DOHH2 (cell line): ENCODE measurements around the gene NEUROD4.

ENCODE experiments used
- H3F3A ChIP-seq: fragments of 200-600 bp; sonication (generic), shearing (Covaris generic); 2 replicates; pipeline ENCODE4 v1.6.0; 2016; ENCODE audit warnings: antibody characterized with exemption, mild to moderate bottlenecking; ENCODE audit not compliant: control insufficient read depth, insufficient read depth
- H3K27ac ChIP-seq: fragments of 200-600 bp; sonication (generic); 2 replicates; pipeline ENCODE4 v1.5.1; 2014; ENCODE audit warnings: low read depth, mild to moderate bottlenecking, low read length, moderate library complexity
- H3K27me3 ChIP-seq: fragments of 200-600 bp; sonication (generic); 2 replicates; pipeline ENCODE4 v1.6.1; 2014; ENCODE audit warnings: mild to moderate bottlenecking, low read length, mixed read lengths; ENCODE audit not compliant: control insufficient read depth
- H3K36me3 ChIP-seq: fragments of 200-600 bp; sonication (generic); 2 replicates; pipeline ENCODE4 v1.6.1; 2014; ENCODE audit warnings: mild to moderate bottlenecking, low read length, moderate library complexity, mixed read lengths; ENCODE audit not compliant: control insufficient read depth
- H3K4me1 ChIP-seq: fragments of 200-600 bp; sonication (generic); 2 replicates; pipeline ENCODE4 v1.6.1; 2014; ENCODE audit warnings: mild to moderate bottlenecking, low read length, mixed read lengths; ENCODE audit not compliant: control insufficient read depth
- H3K4me2 ChIP-seq: fragments of 200-600 bp; sonication (generic); 2 replicates; pipeline ENCODE4 v1.6.0; 2014; ENCODE audit warnings: mild to moderate bottlenecking, low read length, moderate library complexity
- H3K4me3 ChIP-seq: fragments of 200-600 bp; sonication (generic); 2 replicates; pipeline ENCODE4 v1.5.1; 2014; ENCODE audit warnings: mild to moderate bottlenecking, low read length, mixed read lengths
- H3K79me2 ChIP-seq: fragments of 200-600 bp; sonication (generic); 2 replicates; pipeline ENCODE4 v1.6.1; 2014; ENCODE audit warnings: mild to moderate bottlenecking, low read length, mixed read lengths; ENCODE audit not compliant: control insufficient read depth
- H3K9me2 ChIP-seq: fragments of 200-600 bp; sonication (generic); replicated peaks from 2 replicates; pipeline ENCODE4 v1.6.1; 2014; ENCODE audit warnings: mild to moderate bottlenecking, low read length, mixed read lengths; ENCODE audit not compliant: control insufficient read depth
- H3K9me3 ChIP-seq: fragments of 200-600 bp; sonication (generic); 2 replicates; pipeline ENCODE4 v1.6.1; 2014; ENCODE audit warnings: antibody characterized with exemption, low read length, mixed read lengths; ENCODE audit not compliant: control insufficient read depth, insufficient read depth
- H4K20me1 ChIP-seq: fragments of 200-600 bp; sonication (generic); 2 replicates; pipeline ENCODE4 v1.6.0; 2014; ENCODE audit warnings: low read depth, mild to moderate bottlenecking, antibody characterized with exemption, low read length, moderate library complexity; ENCODE audit not compliant: control insufficient read depth, insufficient read depth
- EZH2phosphoT487 ChIP-seq: fragments of 200-600 bp; sonication (generic); IDR thresholded peaks from 2 replicates; pipeline ENCODE4 v1.6.1; 2017; ENCODE audit warnings: borderline replicate concordance, mild to moderate bottlenecking, antibody characterized with exemption, low read length, moderate library complexity, mixed read lengths
- TF ChIP-seq, protein P1 (sequence below): fragments of 200-600 bp; sonication (generic); IDR thresholded peaks from one replicate; pipeline ENCODE4 v1.5.1; 2014; ENCODE audit warnings: antibody characterized with exemption, mild to moderate bottlenecking, low read depth, low read length; ENCODE audit not compliant: poor library complexity, severe bottlenecking

NEUROD4 gene

GRCh38 chr12:55041345-55042055 is 21.7 kb downstream of the NEUROD4 start:
- H3K9me3 ChIP-seq = no peaks in the 10 kb centered on the region
- H4K20me1 ChIP-seq = no peaks in the 10 kb centered on the region
- peaks cover 5% of the 10 kb centered on the region for H3K4me1 ChIP-seq
- TF ChIP-seq EZH2phosphoT487 = no peak
- TF ChIP-seq, protein P1, sequence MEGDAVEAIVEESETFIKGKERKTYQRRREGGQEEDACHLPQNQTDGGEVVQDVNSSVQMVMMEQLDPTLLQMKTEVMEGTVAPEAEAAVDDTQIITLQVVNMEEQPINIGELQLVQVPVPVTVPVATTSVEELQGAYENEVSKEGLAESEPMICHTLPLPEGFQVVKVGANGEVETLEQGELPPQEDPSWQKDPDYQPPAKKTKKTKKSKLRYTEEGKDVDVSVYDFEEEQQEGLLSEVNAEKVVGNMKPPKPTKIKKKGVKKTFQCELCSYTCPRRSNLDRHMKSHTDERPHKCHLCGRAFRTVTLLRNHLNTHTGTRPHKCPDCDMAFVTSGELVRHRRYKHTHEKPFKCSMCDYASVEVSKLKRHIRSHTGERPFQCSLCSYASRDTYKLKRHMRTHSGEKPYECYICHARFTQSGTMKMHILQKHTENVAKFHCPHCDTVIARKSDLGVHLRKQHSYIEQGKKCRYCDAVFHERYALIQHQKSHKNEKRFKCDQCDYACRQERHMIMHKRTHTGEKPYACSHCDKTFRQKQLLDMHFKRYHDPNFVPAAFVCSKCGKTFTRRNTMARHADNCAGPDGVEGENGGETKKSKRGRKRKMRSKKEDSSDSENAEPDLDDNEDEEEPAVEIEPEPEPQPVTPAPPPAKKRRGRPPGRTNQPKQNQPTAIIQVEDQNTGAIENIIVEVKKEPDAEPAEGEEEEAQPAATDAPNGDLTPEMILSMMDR = no peak
- H3K27me3 ChIP-seq = peaks cover 5% of the 10 kb centered on the region; the same call in 1 of the 2 replicates
- no peak overlapping the region for H3K4me2 ChIP-seq
- no peaks in the 10 kb centered on the region for H3K9me2 ChIP-seq
- H3F3A ChIP-seq = no peaks in the 10 kb centered on the region
- no peak overlapping the region for H3K27ac ChIP-seq
- H3K79me2 ChIP-seq = no peaks in the 10 kb centered on the region
- H3K36me3 ChIP-seq = no peaks in the 10 kb centered on the region
- no peak overlapping the region for H3K4me3 ChIP-seq

DNA sequence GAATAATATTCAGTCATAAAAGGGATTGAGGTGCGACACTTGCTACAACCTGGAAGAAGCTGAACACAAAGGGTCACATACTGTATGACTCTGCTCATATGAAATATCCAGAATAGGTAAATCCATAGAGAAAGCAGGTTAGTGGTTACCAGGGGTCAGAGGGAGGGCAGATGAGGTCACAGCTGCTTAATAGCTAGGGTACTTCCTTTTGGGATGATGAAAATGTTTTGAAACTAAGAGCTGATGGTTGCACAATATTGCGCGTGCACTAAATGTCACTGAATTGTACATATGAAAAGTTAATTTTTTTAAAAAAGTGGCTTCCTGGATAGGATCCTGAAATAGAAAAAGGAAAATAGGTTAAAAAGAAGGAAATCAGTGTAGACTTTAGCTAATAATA is 23.8 kb downstream of the NEUROD4 start:
- H3K79me2 ChIP-seq = no peaks in the 10 kb centered on the region
- H3K27me3 ChIP-seq = peaks cover 2% of the 10 kb centered on the region; the same call in 1 of the 2 replicates
- no peaks in the 10 kb centered on the region for H3K36me3 ChIP-seq
- no peak for TF ChIP-seq EZH2phosphoT487
- TF ChIP-seq, protein P1 = no peak
- no peak overlapping the region for H3K4me2 ChIP-seq
- no peak overlapping the region for H3K4me3 ChIP-seq
- no peaks in the 10 kb centered on the region for H3K4me1 ChIP-seq
- no peaks in the 10 kb centered on the region for H4K20me1 ChIP-seq
- H3K9me2 ChIP-seq = no peaks in the 10 kb centered on the region
- no peaks in the 10 kb centered on the region for H3K9me3 ChIP-seq
- no peak overlapping the region for H3K27ac ChIP-seq
- H3F3A ChIP-seq = no peaks in the 10 kb centered on the region

GRCh38 chr12:55044135-55044534 is 24.4 kb downstream of the NEUROD4 start:
- no peaks in the 10 kb centered on the region for H3K79me2 ChIP-seq
- no peaks in the 10 kb centered on the region for H3F3A ChIP-seq
- no peaks in the 10 kb centered on the region for H3K4me1 ChIP-seq
- TF ChIP-seq EZH2phosphoT487 = no peak
- TF ChIP-seq, protein P1 = no peak
- H3K27me3 ChIP-seq = no peaks in the 10 kb centered on the region; the same call in 1 of the 2 replicates
- H3K4me3 ChIP-seq = no peak overlapping the region
- H3K9me2 ChIP-seq = no peaks in the 10 kb centered on the region
- no peaks in the 10 kb centered on the region for H3K36me3 ChIP-seq
- H3K9me3 ChIP-seq = no peaks in the 10 kb centered on the region
- no peak overlapping the region for H3K27ac ChIP-seq
- no peaks in the 10 kb centered on the region for H4K20me1 ChIP-seq
- H3K4me2 ChIP-seq = no peak overlapping the region
